ENCODE data around the gene GLIPR2.
A peak's percentile ranks its signal among the peaks of the same experiment; 100 is the strongest.
"Not testable (repeated sequence)": the region's sequence is repeated elsewhere in the genome, so short reads cannot be mapped to it uniquely, and the experiment has no call there.

GLIPR2 gene

GRCh38 chr9:36136272-36136893 lies at the start of gene GLIPR2:
Gene GLIPR2 (plus strand): TSS chr9:36136733. CDS start chr9:36136779, 46 bp downstream.
- peak; percentile 87 for DNase-seq

- not testable (repeated sequence) for DNase-seq
These were observed 49.5 kb upstream of the GLIPR2 start for GRCh38 chr9:36087054-36087453.

GRCh38 chr9:36088020-36088419 lies 48.5 kb upstream of the GLIPR2 start:
- no peak for DNase-seq

GRCh38 chr9:36091026-36091953 lies 45.2 kb upstream of the GLIPR2 start:
- no peak for DNase-seq

GRCh38 chr9:36092014-36092413 lies 44.5 kb upstream of the GLIPR2 start:
- no peak for DNase-seq

GRCh38 chr9:36092509-36093215 lies 43.9 kb upstream of the GLIPR2 start:
- peak; percentile 81 for DNase-seq

- DNase-seq, result no peak
These were observed 43.1 kb upstream of the GLIPR2 start for GRCh38 chr9:36093384-36093783.

- no peak for DNase-seq
These were observed 36.8 kb upstream of the GLIPR2 start for GRCh38 chr9:36099718-36100117.

GRCh38 chr9:36100532-36100931 lies 36.0 kb upstream of the GLIPR2 start:
- DNase-seq, result no peak

- DNase-seq, result no peak
These were observed 34.4 kb upstream of the GLIPR2 start for GRCh38 chr9:36101916-36102741.

- peak; percentile 88 for DNase-seq
These were observed 33.6 kb upstream of the GLIPR2 start for GRCh38 chr9:36102742-36103495.

GRCh38 chr9:36109071-36109470 lies 27.5 kb upstream of the GLIPR2 start:
- no peak for DNase-seq

- no peak for DNase-seq
These were observed 26.1 kb upstream of the GLIPR2 start for GRCh38 chr9:36110434-36110833.

GRCh38 chr9:36112516-36112915 lies 24.0 kb upstream of the GLIPR2 start:
- no peak for DNase-seq

- no peak for DNase-seq
These were observed 22.5 kb upstream of the GLIPR2 start for GRCh38 chr9:36113999-36114398.

GRCh38 chr9:36116593-36116992 lies 19.9 kb upstream of the GLIPR2 start:
- DNase-seq, result no peak

- DNase-seq, result no peak
These were observed 18.3 kb upstream of the GLIPR2 start for GRCh38 chr9:36118201-36118600.

- no peak for DNase-seq
These were observed 17.8 kb upstream of the GLIPR2 start for GRCh38 chr9:36118706-36119105.

- DNase-seq, result no peak
These were observed 17.1 kb upstream of the GLIPR2 start for GRCh38 chr9:36119476-36119875.

GRCh38 chr9:36120705-36121104 lies 15.8 kb upstream of the GLIPR2 start:
- DNase-seq, result no peak

GRCh38 chr9:36121971-36122370 lies 14.6 kb upstream of the GLIPR2 start:
- no peak for DNase-seq

GRCh38 chr9:36123515-36123914 lies 13.0 kb upstream of the GLIPR2 start:
- no peak for DNase-seq

Measured in activated CD4-positive, alpha-beta T cell treated with anti-CD3 and anti-CD28 coated beads, Interleukin-10, Interleukin-2, amounts not matched to agents 100 ng/mL and 50 ng/mL, durations not matched to agents 16 hours and 8 hours (primary cell).